Keratinocyte (primary cell): Measurements from ENCODE around the gene DIPK1B. TPM values are rescaled to one million over a fixed set of nuclear protein-coding genes. Genes with fewer than 3 reads are reported as not detected.

Experiments
- DNase-seq: peaks from one replicate; pipeline ENCODE4 v3.0.0-alpha.2; 2011; ENCODE audit warnings: low read depth, missing footprints, low spot score
- FAIRE-seq: peaks from 2 replicates; lab custom pipeline; 2011; peaks lifted over from hg19 to GRCh38; lab: Jason Lieb, UNC
- H2AFZ ChIP-seq: 2 replicates; pipeline ENCODE4 v1.6.0; 2012; ENCODE audit warnings: low read length, control low read depth, inconsistent platforms; ENCODE audit not compliant: control insufficient read depth
- H3K27ac ChIP-seq: 2 replicates; pipeline ENCODE4 v1.5.1; 2011; ENCODE audit warnings: low read length; ENCODE audit not compliant: control insufficient read depth, insufficient read depth
- H3K27me3 ChIP-seq: 3 replicates; pipeline ENCODE4 v1.6.0; 2011; ENCODE audit warnings: low read length; ENCODE audit not compliant: control insufficient read depth, insufficient read depth; ENCODE audit errors: extremely low read depth
- H3K36me3 ChIP-seq, 2 experiments: 2 replicates in 1 of 2; 3 replicates in 1 of 2; pipeline ENCODE4 v1.5.1; 2011; ENCODE audit warnings: low read length in 2 of 2, mild to moderate bottlenecking in 1 of 2; ENCODE audit not compliant: control insufficient read depth in 2 of 2, insufficient read depth in 2 of 2; ENCODE audit errors: extremely low read depth in 1 of 2
- H3K4me1 ChIP-seq: 3 replicates; pipeline ENCODE4 v1.5.1; 2011; ENCODE audit warnings: low read length; ENCODE audit not compliant: control insufficient read depth, insufficient read depth; ENCODE audit errors: extremely low read depth
- H3K4me2 ChIP-seq: 3 replicates; pipeline ENCODE4 v1.6.0; 2011; ENCODE audit warnings: low read depth, low read length; ENCODE audit not compliant: control insufficient read depth, insufficient read depth; ENCODE audit errors: extremely low read depth
- H3K4me3 ChIP-seq, 3 experiments: fragments of 200-600 bp in 1 of 3; sonication (generic) in 1 of 3; 2 replicates in 2 of 3; 3 replicates in 1 of 3; pipeline ENCODE4 v1.5.1; 2011 to 2016; ENCODE audit warnings: low read length in 3 of 3, mild to moderate bottlenecking in 3 of 3, control low read depth in 2 of 3, inconsistent platforms in 1 of 3, low read depth in 1 of 3, mixed read lengths in 1 of 3, mixed run types in 1 of 3, moderate library complexity in 1 of 3; ENCODE audit not compliant: control insufficient read depth in 2 of 3, insufficient read depth in 2 of 3; ENCODE audit errors: extremely low read depth in 1 of 3
- H3K79me2 ChIP-seq: 2 replicates; pipeline ENCODE4 v1.6.0; 2012; ENCODE audit warnings: low read length; ENCODE audit not compliant: control insufficient read depth, insufficient read depth
- H3K9ac ChIP-seq: 3 replicates; pipeline ENCODE4 v1.6.0; 2011; ENCODE audit warnings: low read length; ENCODE audit not compliant: control insufficient read depth, insufficient read depth; ENCODE audit errors: extremely low read depth
- H3K9me1 ChIP-seq: 3 replicates; pipeline ENCODE4 v1.6.0; 2011; ENCODE audit warnings: low read length; ENCODE audit not compliant: control insufficient read depth, insufficient read depth; ENCODE audit errors: extremely low read depth
- H3K9me3 ChIP-seq: 2 replicates; pipeline ENCODE4 v1.5.1; 2012; ENCODE audit warnings: low read depth, low read length; ENCODE audit not compliant: control insufficient read depth
- H4K20me1 ChIP-seq: 3 replicates; pipeline ENCODE4 v1.6.0; 2011; ENCODE audit warnings: low read length; ENCODE audit not compliant: control insufficient read depth, insufficient read depth; ENCODE audit errors: extremely low read depth
- EZH2 ChIP-seq: IDR thresholded peaks from one replicate; pipeline ENCODE4 v1.6.1; 2012; ENCODE audit warnings: inconsistent platforms, mild to moderate bottlenecking, low read length, moderate library complexity
- dilution Hi-C: fragments of 300-500 bp; cut with MboI; formaldehyde crosslinking; loops from one replicate; pipeline ENCODE4 v1.7.0; 2020; ENCODE audit warnings: low sequenced_read_pairs; ENCODE audit not compliant: extremely low pct_ligation_motif_present
- polyA plus RNA-seq, 5 experiments: library from polyadenylated mRNA; depleted of rRNA in 3 of 5; stranded (reverse) in 3 of 5; stranded (forward) in 1 of 5; unstranded in 1 of 5; fragments of >200 nt; gene quantifications; 1 replicate in 1 of 5; 2 replicates in 3 of 5; 3 replicates in 1 of 5; pipeline versions ENCODE4 v1.2.1 to v1.2.3, GENCODE V29; 2011 to 2012; ENCODE audit warnings: missing spikeins in 2 of 5, low read depth in 1 of 5, low replicate concordance in 1 of 5
- TF ChIP-seq, protein P1 (sequence below), 3 experiments: IDR thresholded peaks in 1 of 3; conservative IDR thresholded peaks in 1 of 3; optimal IDR thresholded peaks in 1 of 3; 2 replicates in 2 of 3; 3 replicates in 1 of 3; pipeline versions ENCODE3 to v1.5.1; 2011; ENCODE audit warnings: low read length in 3 of 3, mild to moderate bottlenecking in 3 of 3, moderate library complexity in 2 of 3, control low read depth in 1 of 3, inconsistent platforms in 1 of 3; ENCODE audit not compliant: insufficient read depth in 2 of 3; ENCODE audit errors: extremely low read depth in 1 of 3

Gene DIPK1B
- polyA plus RNA-seq, 1 donor (not counting 4 experiments of a cell fraction or from before 2014, with no cell fraction given): not detected

DNA sequence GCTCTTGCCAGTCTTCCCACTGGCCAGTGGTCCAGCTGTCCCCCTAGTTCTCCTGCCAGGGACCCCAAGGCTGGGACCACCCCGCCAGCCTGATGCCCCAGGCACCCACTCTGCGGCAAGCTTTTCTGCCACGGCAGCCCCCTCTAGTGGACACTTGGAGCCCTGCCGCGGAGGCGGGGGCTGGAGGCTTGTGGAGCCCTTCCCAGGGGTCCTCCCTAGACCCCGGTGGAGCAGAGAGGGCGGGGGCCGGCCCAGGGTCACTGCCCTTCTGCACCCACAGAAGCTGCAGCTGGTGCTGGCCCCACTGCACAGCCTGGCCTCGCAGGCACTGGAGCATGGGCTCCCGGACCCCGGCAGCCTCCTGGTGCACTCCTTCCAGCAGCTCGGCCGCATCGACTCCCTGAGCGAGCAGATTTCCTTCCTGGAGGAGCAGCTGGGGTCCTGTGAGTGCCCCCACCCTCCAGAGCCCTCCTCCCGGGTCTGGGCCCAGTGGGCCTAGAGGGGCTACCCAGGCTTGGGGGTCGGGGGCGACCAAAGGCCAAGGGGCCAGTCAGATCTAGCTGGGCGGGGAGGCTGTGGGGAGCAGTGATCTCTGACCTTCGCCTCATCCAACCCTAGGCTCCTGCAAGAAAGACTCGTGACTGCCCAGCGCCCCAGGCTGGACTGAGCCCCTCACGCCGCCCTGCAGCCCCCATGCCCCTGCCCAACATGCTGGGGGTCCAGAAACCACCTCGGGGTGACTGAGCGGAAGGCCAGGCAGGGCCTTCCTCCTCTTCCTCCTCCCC is 40.5 kb upstream of the DIPK1B start:
- dilution Hi-C loops: no loop called here

DNA sequence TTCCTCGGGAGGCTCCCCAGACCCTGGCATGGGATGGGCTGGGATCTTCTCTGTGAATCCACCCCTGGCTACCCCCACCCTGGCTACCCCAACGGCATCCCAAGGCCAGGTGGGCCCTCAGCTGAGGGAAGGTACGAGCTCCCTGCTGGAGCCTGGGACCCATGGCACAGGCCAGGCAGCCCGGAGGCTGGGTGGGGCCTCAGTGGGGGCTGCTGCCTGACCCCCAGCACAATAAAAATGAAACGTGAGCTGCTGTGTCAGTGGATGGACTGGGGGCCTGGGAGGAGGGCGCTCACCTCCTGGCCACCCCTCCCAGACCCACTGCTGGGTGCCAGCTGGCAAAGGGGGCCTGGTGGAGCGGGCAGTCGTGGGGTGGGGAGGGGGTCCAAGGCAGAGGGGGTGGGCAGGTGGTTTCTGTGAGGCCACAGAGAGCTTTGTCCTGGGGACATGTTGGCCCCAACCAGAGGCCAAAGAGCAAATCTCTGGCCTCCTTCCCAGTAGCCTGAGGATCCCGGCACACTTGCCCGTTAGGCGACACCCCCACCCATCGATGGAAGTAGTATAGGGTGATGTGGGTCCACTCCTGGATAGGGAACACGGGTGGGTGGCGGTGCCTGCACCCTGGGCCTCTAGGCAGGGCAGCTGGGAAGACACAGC is 39.8 kb upstream of the DIPK1B start:
- Histone ChIP-seq H4K20me1 (no peaks in the 10 kb centered on the region), H2AFZ (no peak overlapping the region), H3K9me3 (no peaks in the 10 kb centered on the region), H3K27ac (no peak overlapping the region), H3K4me2 (no peak overlapping the region), H3K9me1 (no peaks in the 10 kb centered on the region), H3K4me1 (peaks cover 4% of the 10 kb centered on the region), H3K36me3 (peaks cover 6 to 15% of the 10 kb centered on the region in 2 experiments), H3K4me3 (no peak overlapping the region), H3K27me3 (peaks cover 10% of the 10 kb centered on the region), H3K9ac (no peak overlapping the region), H3K79me2 (no peaks in the 10 kb centered on the region)
- dilution Hi-C loops: no loop called here
- no peak for TF ChIP-seq EZH2
- TF ChIP-seq, protein P1, sequence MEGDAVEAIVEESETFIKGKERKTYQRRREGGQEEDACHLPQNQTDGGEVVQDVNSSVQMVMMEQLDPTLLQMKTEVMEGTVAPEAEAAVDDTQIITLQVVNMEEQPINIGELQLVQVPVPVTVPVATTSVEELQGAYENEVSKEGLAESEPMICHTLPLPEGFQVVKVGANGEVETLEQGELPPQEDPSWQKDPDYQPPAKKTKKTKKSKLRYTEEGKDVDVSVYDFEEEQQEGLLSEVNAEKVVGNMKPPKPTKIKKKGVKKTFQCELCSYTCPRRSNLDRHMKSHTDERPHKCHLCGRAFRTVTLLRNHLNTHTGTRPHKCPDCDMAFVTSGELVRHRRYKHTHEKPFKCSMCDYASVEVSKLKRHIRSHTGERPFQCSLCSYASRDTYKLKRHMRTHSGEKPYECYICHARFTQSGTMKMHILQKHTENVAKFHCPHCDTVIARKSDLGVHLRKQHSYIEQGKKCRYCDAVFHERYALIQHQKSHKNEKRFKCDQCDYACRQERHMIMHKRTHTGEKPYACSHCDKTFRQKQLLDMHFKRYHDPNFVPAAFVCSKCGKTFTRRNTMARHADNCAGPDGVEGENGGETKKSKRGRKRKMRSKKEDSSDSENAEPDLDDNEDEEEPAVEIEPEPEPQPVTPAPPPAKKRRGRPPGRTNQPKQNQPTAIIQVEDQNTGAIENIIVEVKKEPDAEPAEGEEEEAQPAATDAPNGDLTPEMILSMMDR (optimal IDR thresholded peaks at IDR 0.05 in 1 of 3, IDR thresholded peaks at IDR 0.05 in 1 of 3, conservative IDR thresholded peaks at IDR 0.05 in 1 of 3; ENCODE audit: extremely low read depth in 1 of 3, insufficient read depth in 2 of 3, low read length in 3 of 3): no peak
- DNase-seq (no peak), FAIRE-seq (no peak)

More for the DNA sequence above, 40.5 kb upstream of the DIPK1B start:
- DNase-seq (no peak), FAIRE-seq (no peak)
- Histone ChIP-seq H3K36me3 (peaks cover 6 to 12% of the 10 kb centered on the region in 2 experiments), H3K9me1 (no peaks in the 10 kb centered on the region), H3K4me3 (no peak overlapping the region), H3K9ac (no peak overlapping the region), H3K4me1 (peaks cover 4% of the 10 kb centered on the region), H4K20me1 (no peaks in the 10 kb centered on the region), H3K79me2 (no peaks in the 10 kb centered on the region), H3K4me2 (no peak overlapping the region), H3K27me3 (peaks cover 17% of the 10 kb centered on the region), H3K9me3 (no peaks in the 10 kb centered on the region), H3K27ac (no peak overlapping the region), H2AFZ (no peak overlapping the region)
- TF ChIP-seq, protein P1 (optimal IDR thresholded peaks at IDR 0.05 in 1 of 3, IDR thresholded peaks at IDR 0.05 in 1 of 3, conservative IDR thresholded peaks at IDR 0.05 in 1 of 3; ENCODE audit: extremely low read depth in 1 of 3, insufficient read depth in 2 of 3, low read length in 3 of 3): peak in 2 of 3 experiments; percentile 58 to 91
- no peak for TF ChIP-seq EZH2
